Heart left ventricle (tissue), 16 donors: ENCODE data around the gene CCNY. TPM values are rescaled to one million over a fixed set of nuclear protein-coding genes. Genes with fewer than 3 reads are reported as not detected.
A peak's percentile ranks its signal among the peaks of the same experiment; 100 is the strongest.

Source experiments
- ATAC-seq, 4 donors: fragments of 200-7000 bp; cut with Tn5 transposase; one replicate each; pipeline ENCODE4 v1.9.1; 2020 to 2022; ENCODE audit warnings: moderate library complexity in 4 of 4, mild to moderate bottlenecking in 3 of 4, moderate number of reproducible peaks in 1 of 4
- DNase-seq, 5 donors: peaks; one replicate each; pipeline ENCODE4 v3.0.0-alpha.2; 2020
- H3K27ac ChIP-seq, 12 donors: fragments of 200-600 bp; sonication (generic) in 4 of 12; one replicate each; pipeline versions ENCODE4 v1.5.0 to v1.8.0; 2016 to 2022; ENCODE audit warnings: mild to moderate bottlenecking in 2 of 12
- H3K27me3 ChIP-seq, 9 donors: fragments of 200-600 bp; sonication (generic) in 2 of 9; one replicate each; pipeline versions ENCODE4 v1.5.1 to v1.8.0; 2016 to 2022; ENCODE audit warnings: mild to moderate bottlenecking in 3 of 9
- H3K36me3 ChIP-seq, 9 donors: fragments of 200-600 bp; sonication (generic) in 2 of 9; one replicate each; pipeline versions ENCODE4 v1.5.0 to v1.8.0; 2018 to 2022; ENCODE audit warnings: mild to moderate bottlenecking in 2 of 9
- H3K4me1 ChIP-seq, 12 donors: fragments of 200-600 bp; sonication (generic) in 4 of 12; one replicate each; pipeline versions ENCODE4 v1.5.0 to v1.8.0; 2016 to 2022; ENCODE audit warnings: mild to moderate bottlenecking in 3 of 12
- H3K4me3 ChIP-seq, 12 donors: fragments of 200-600 bp; sonication (generic) in 4 of 12; one replicate each; pipeline versions ENCODE4 v1.5.0 to v1.8.0; 2017 to 2022; ENCODE audit warnings: mild to moderate bottlenecking in 9 of 12, moderate library complexity in 4 of 12
- H3K9me3 ChIP-seq, 12 donors: fragments of 200-600 bp; sonication (generic) in 4 of 12; one replicate each; pipeline versions ENCODE4 v1.5.0 to v1.8.0; 2016 to 2022; ENCODE audit warnings: mild to moderate bottlenecking in 1 of 12
- POLR2A ChIP-seq, 2 donors: fragments of 450-650 bp; IDR thresholded peaks; one replicate each; pipeline ENCODE4 v1.6.1; 2017; ENCODE audit warnings: antibody characterized with exemption in 2 of 2, mild to moderate bottlenecking in 2 of 2, moderate library complexity in 2 of 2
- WGBS, 4 donors: extraction: QIAGEN DNeasy Blood & Tissue Kit in 2 of 4; methylation state at CpG; one replicate each; pipeline versions ENCODE4 v1.1.5 to v1.1.7; 2013 to 2018; 5-methylcytosine and 5-hydroxymethylcytosine counted together
- intact Hi-C, 10 donors: fragments of 100-400 bp; cut with DNase I; formaldehyde crosslinking; loops; one replicate each; pipeline versions ENCODE4 v1.11.1 to v1.14.2; 2022
- polyA plus RNA-seq, 2 donors: library from polyadenylated mRNA; stranded (reverse); fragments of 200-250 nt; gene quantifications; one replicate each; pipeline ENCODE4 v1.2.3, GENCODE V29; 2013
- total RNA-seq, 9 donors: library from RNA; depleted of rRNA in 2 of 9; stranded (reverse); fragments of >200 nt in 2 of 9; fragmentation: NEBNext Ultra II Directional in 3 of 9; extraction: Animal tissue kit (Norgen Biotek cat#: 25700) in 3 of 9; gene quantifications; one replicate each; pipeline versions ENCODE4 v1.1.0 to v1.2.4, GENCODE V29; 2016 to 2023
- TF ChIP-seq, protein P1 (sequence below), 12 donors: fragments of 200-600 bp; sonication (generic) in 4 of 12; IDR thresholded peaks; one replicate each; pipeline versions ENCODE4 v1.5.0 to v1.8.0; 2018 to 2022; ENCODE audit warnings: antibody characterized with exemption in 12 of 12, mild to moderate bottlenecking in 5 of 12
- donor health status: ischemic (EF 13 %, LVEDD 7.1; RV severe dilation, severe dysfunction).
- donor health status: healthy with polysubstance abuse.
- donor health status: DM: no; HTN: yes; CAD: no.
- donor health status: DM: no; HTN: no; CAD: no.
- donor health status: ischemic (EF 25% LVEDD 6.9; RV normal size, moderate dysfunction).
- donor health status: ischemic (EF 25% LVEDD 5.7; RV mildly dilated, moderate dysfunction).
- donor health status: healthy.
- donor health status: DM: yes; HTN: yes; CAD: no.
- donor health status: ischemic (EF 35%, LVEDD 5.7; RV mildly dilated, moderate dysfunction).
- donor health status: nonischemic (EF 11% LVEDD 7.7; RV severe dilation, severe dysfunction).
- donor health status: DM: yes; HTN: yes; CAD: no.
- donor health status: PGD.
- donor health status: ischemic (EF 29% LVEDD 5.4; RV normal size, mild dysfunction).
- donor health status: nonischemic (EF 23%, LVEDD 6.1; RV moderate dilation, normal function).

Gene CCNY
- total and polyA plus RNA-seq, 11 donors = 26.4 to 106 (median 80.7) TPM

GRCh38 chr10:35565602-35566081 is 229.3 kb downstream of the CCNY start:
- ATAC-seq (peak; percentile 44 to 70 (median 58)), DNase-seq (peak in 4 of 5 donors; percentile 33 to 56 (median 48))
- Histone ChIP-seq H3K27me3 (no peaks in the 10 kb centered on the region), H3K9me3 (no peaks in the 10 kb centered on the region), H3K4me1 (peaks cover 15 to 56% (median 42%) of the 10 kb centered on the region in 12 donors), H3K27ac (peak overlapping the region in 11 of 12 donors; percentile 21 to 70 (median 63)), H3K36me3 (peaks cover 0 to 54% (median 44%) of the 10 kb centered on the region in 9 donors), H3K4me3 (no peak overlapping the region)
- TF ChIP-seq, protein P1, sequence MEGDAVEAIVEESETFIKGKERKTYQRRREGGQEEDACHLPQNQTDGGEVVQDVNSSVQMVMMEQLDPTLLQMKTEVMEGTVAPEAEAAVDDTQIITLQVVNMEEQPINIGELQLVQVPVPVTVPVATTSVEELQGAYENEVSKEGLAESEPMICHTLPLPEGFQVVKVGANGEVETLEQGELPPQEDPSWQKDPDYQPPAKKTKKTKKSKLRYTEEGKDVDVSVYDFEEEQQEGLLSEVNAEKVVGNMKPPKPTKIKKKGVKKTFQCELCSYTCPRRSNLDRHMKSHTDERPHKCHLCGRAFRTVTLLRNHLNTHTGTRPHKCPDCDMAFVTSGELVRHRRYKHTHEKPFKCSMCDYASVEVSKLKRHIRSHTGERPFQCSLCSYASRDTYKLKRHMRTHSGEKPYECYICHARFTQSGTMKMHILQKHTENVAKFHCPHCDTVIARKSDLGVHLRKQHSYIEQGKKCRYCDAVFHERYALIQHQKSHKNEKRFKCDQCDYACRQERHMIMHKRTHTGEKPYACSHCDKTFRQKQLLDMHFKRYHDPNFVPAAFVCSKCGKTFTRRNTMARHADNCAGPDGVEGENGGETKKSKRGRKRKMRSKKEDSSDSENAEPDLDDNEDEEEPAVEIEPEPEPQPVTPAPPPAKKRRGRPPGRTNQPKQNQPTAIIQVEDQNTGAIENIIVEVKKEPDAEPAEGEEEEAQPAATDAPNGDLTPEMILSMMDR (IDR thresholded peaks at IDR 0.05) = no peak
- no peak for TF ChIP-seq POLR2A (IDR thresholded peaks at IDR 0.05)
- intact Hi-C loops = loop anchor here in 6 of 10 donors (5.0 to 10.0 kb wide), 8 partner anchors 101 to 1212 kb away; partner anchors contain the start of gene CCNY (in 3 of the 6)
- 8 to 23% (median 13%) methylated on average over 7 to 8 of the region's 8 CpGs for WGBS, 4 donors

DNA sequence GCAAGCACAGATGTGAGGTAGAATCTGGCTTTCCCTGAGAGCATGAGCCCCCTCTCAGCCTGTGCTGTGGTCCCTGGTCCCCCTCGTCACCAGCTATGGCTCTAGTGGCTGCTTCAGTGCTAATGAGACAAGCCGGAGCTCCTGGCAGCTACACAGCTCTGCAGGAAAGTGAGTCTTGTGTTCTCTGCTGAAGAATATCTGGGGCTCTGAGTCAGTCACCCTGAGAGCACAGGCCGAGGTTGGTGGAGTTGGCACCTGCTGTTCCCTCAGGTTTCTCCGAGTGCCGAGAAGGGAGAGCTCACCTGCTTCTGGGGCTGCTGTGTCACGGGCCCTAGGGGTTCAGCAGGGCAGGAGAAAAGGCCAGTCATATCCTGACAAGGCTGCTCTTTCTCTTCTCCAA is 231.6 kb downstream of the CCNY start:
- peaks cover 0 to 69% (median 54%) of the 10 kb centered on the region in 9 donors for H3K36me3 ChIP-seq
- H3K27ac ChIP-seq = no peak overlapping the region
- peaks cover 15 to 39% (median 35%) of the 10 kb centered on the region in 12 donors for H3K4me1 ChIP-seq
- no peaks in the 10 kb centered on the region for H3K9me3 ChIP-seq
- intact Hi-C loops = loop anchor here in 6 of 10 donors (5.0 to 10.0 kb wide), 8 partner anchors 103 to 1209 kb away; partner anchors contain the start of gene CCNY (in 3 of the 6)
- no peak overlapping the region for H3K4me3 ChIP-seq
- DNase-seq (no peak), ATAC-seq (no peak)
- TF ChIP-seq, protein P1 (IDR thresholded peaks at IDR 0.05) = no peak
- TF ChIP-seq POLR2A (IDR thresholded peaks at IDR 0.05) = no peak
- H3K27me3 ChIP-seq = no peaks in the 10 kb centered on the region
- 93 to 100% (median 94%) methylated on average over 2 to 6 of the region's 6 CpGs for WGBS, 4 donors

DNA sequence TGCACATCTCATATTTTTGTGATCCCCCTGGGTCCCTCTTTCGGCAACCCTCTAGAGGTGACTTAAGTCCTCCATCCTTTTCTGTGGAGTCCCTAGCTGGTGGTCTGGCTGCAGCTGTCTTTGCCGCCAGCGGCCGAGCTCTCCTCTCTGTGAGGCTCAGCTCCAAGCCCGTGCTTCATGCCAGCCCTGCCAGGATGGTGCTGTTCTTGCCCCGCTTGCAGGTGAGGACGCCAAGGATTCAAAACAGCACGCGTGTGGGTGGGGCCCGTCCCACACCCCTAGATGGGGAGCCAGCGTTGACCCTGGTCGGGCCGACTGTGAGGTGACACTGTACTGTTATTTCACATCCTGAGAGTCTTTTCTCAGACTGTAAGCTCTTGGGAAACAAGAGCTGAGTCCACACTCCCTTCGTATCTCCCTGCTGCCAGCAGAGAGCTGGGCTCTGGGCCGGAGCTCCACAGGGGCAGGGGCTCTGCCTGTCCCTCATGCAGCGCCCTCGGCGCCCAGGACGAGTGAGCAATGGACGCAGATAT is 232.2 kb downstream of the CCNY start:
- peaks cover 15 to 33% (median 31%) of the 10 kb centered on the region in 12 donors for H3K4me1 ChIP-seq
- 88 to 93% (median 90%) methylated on average over 13 to 20 of the region's 20 CpGs for WGBS, 4 donors
- no peak for TF ChIP-seq POLR2A (IDR thresholded peaks at IDR 0.05)
- TF ChIP-seq, protein P1 (IDR thresholded peaks at IDR 0.05) = no peak
- no peak overlapping the region for H3K27ac ChIP-seq
- DNase-seq = no peak
- peaks cover 0 to 73% (median 56%) of the 10 kb centered on the region in 9 donors for H3K36me3 ChIP-seq
- H3K27me3 ChIP-seq = no peaks in the 10 kb centered on the region
- H3K4me3 ChIP-seq = no peak overlapping the region
- ATAC-seq = no peak
- intact Hi-C loops = loop anchor here in 6 of 10 donors (5.0 to 10.0 kb wide), 8 partner anchors 104 to 1209 kb away; partner anchors contain the start of gene CCNY (in 3 of the 6)
- H3K9me3 ChIP-seq = no peaks in the 10 kb centered on the region

- WGBS, 4 donors = 61 to 74% (median 69%) methylated on average over 19 of the region's 19 CpGs
- peaks cover 0 to 79% (median 59%) of the 10 kb centered on the region in 9 donors for H3K36me3 ChIP-seq
- intact Hi-C loops = loop anchor here in 6 of 10 donors (5.0 to 10.0 kb wide), 8 partner anchors 104 to 1208 kb away; partner anchors contain the start of gene CCNY (in 3 of the 6)
- no peak overlapping the region for H3K4me3 ChIP-seq
- no peak for DNase-seq
- H3K27me3 ChIP-seq = no peaks in the 10 kb centered on the region
- H3K27ac ChIP-seq = no peak overlapping the region
- ATAC-seq = no peak
- H3K9me3 ChIP-seq = no peaks in the 10 kb centered on the region
- TF ChIP-seq, protein P1 (IDR thresholded peaks at IDR 0.05) = no peak
- no peak for TF ChIP-seq POLR2A (IDR thresholded peaks at IDR 0.05)
- peaks cover 13 to 26% (median 24%) of the 10 kb centered on the region in 12 donors for H3K4me1 ChIP-seq
Measured at GRCh38 chr10:35569111-35569707, 232.9 kb downstream of the CCNY start.
